ENCODE data around the gene PIGV. TPM values are rescaled to one million over a fixed set of nuclear protein-coding genes. Genes with fewer than 3 reads are reported as not detected.

Gene PIGV
- total RNA-seq, 1 experiment from 2014 or later = 15.7 TPM

DNA sequence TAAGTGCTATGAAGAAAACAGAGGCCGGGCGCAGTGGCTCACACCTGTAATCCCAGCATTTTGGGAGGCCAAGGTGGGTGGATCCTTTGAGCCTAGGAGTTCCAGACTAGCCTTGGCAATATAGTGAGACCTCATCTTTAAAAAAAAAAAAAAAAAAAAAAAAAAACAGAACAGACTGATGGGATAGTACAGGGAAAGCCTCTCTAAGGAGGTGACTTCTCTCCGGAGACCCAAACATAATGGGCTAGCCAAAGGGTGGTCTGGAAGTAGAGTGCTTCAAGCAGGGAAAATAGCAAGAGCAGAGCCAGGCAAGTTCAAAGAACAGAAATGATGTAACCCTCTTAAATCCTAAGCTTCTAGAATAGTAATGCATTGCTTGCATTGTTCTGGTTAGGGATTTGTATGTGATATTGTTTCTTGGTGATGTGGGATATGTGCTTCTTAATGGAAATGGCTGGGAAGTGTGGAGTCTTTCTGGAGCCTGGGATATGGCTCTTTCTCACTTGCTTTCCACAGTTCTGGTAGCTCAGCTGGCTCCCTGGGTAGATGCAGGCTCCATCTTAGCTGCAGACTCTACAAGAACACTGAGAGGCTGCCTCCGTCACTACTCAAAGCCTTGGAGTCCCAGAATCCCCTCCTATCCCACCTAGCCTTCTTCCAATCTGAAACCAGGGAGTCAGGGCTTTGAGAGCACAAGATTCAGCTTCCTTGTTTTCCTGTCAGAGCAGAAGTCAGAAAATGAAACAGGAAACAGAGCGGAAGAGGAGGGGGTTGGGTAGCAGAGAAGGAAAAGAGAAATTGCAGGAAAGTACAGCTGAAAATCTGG lies 1.9 kb upstream of the PIGV start:
- H4K20me1 ChIP-seq (ENCODE audit: insufficient read depth, low read depth, low read length) = no peaks in the 10 kb centered on the region
- peak overlapping the region; percentile 82 for H3K4me2 ChIP-seq (ENCODE audit: low read depth, low read length, poor library complexity, severe bottlenecking)
- H3K27ac ChIP-seq (ENCODE audit: low read length) = peak overlapping the region; percentile 95
- peak; percentile 63 for DNase-seq
- no peaks in the 10 kb centered on the region for H3K9me3 ChIP-seq (ENCODE audit: low read length)
- no peaks in the 10 kb centered on the region for H3K27me3 ChIP-seq (ENCODE audit: low read length)
- peak overlapping the region; percentile 92 for H3K9ac ChIP-seq (ENCODE audit: low read length)
- H3K4me1 ChIP-seq (ENCODE audit: low read length) = peaks cover 65% of the 10 kb centered on the region
- H3K9me2 ChIP-seq (replicated peaks; ENCODE audit: insufficient read depth, low read length) = no peaks in the 10 kb centered on the region
- peak overlapping the region; percentile 86 for H3K4me3 ChIP-seq (ENCODE audit: low read length)
- no peaks in the 10 kb centered on the region; the same call in 1 of the 2 replicates for H3K79me2 ChIP-seq (ENCODE audit: low read length)
- H3K36me3 ChIP-seq (ENCODE audit: insufficient read depth, low read length) = peaks cover 18% of the 10 kb centered on the region; the same call in 1 of the 2 replicates
- no peak overlapping the region for H2AFZ ChIP-seq (ENCODE audit: low read length)

DNA sequence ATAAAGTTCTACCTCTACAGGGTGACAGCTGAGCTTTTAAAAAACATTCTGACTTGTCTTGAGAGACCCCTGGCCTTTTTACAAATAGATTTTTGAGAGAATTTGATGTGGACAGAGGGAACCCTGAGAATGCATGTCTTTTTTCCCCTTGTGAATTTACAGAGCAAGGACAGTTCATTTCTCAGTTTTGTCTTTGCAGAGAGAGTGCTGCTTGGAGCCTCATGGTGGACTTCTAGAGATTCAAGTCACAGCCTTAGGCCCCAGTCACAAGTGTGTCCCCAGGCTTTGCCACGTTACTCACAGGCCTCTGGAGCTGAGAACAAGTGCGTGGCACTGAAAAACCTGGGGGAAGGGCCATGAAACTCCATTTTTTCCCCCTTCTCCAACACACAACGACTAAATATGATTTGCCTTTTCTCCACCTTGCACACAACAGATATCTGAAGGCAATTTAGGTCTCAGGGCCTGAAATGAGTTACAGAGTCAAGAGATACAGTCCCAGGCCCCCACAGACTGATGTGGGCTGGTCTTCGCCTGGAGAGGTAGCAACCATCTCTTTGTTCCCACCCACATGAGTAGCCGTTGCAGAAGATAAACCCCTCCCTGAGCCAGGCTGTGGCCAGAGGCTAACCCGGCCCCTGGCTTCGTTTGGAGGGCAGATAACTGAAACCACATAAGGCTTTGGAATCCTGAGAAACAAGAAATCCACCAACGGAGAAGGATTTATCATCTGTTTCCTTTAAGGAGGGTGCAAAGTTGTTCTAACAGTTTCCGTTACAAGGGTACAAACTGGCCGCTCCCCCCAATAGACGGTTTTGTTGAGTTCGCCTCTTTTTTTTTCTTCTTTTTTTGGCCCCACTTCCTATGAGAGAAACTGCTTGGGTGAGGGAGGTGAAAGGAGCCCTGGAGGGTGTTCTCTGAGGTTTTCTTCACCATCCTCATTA lies 1.0 kb upstream of the PIGV start:
- Histone ChIP-seq H2AFZ (ENCODE audit: low read length) (peak overlapping the region; percentile 38; the same call in 1 of the 2 replicates), H3K4me3 (ENCODE audit: low read length) (peak overlapping the region; percentile 86), H3K4me1 (ENCODE audit: low read length) (peaks cover 65% of the 10 kb centered on the region), H3K36me3 (ENCODE audit: insufficient read depth, low read length) (peaks cover 10% of the 10 kb centered on the region; the same call in 1 of the 2 replicates), H3K27ac (ENCODE audit: low read length) (peak overlapping the region; percentile 95), H3K27me3 (ENCODE audit: low read length) (no peaks in the 10 kb centered on the region), H3K79me2 (ENCODE audit: low read length) (no peaks in the 10 kb centered on the region; the same call in 1 of the 2 replicates), H3K9ac (ENCODE audit: low read length) (peak overlapping the region; percentile 92), H3K9me3 (ENCODE audit: low read length) (no peaks in the 10 kb centered on the region), H3K4me2 (ENCODE audit: low read depth, low read length, poor library complexity, severe bottlenecking) (peak overlapping the region; percentile 82), H4K20me1 (ENCODE audit: insufficient read depth, low read depth, low read length) (no peaks in the 10 kb centered on the region), H3K9me2 (replicated peaks; ENCODE audit: insufficient read depth, low read length) (no peaks in the 10 kb centered on the region)
- peak; percentile 81 for DNase-seq

DNA sequence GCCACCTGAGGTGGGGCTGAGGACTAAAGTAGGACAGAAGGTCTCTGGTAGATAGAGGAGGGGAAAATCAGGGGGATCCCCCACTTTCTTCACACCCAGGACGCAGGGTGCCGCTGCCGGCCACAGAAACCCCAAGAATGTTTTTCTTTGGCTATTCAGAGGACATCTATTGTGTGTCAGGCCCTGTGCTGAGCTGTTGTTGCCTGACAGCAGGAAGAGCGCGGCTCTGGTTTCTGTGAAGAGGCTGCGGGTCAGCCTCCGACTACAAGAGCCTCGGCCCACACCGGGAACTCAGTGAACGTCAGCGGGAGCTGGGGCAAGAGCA lies 407 bp upstream of the PIGV start:
- no peaks in the 10 kb centered on the region for H3K27me3 ChIP-seq (ENCODE audit: low read length)
- no peaks in the 10 kb centered on the region for H3K9me2 ChIP-seq (replicated peaks; ENCODE audit: insufficient read depth, low read length)
- no peak for DNase-seq
- no peaks in the 10 kb centered on the region for H4K20me1 ChIP-seq (ENCODE audit: insufficient read depth, low read depth, low read length)
- H3K36me3 ChIP-seq (ENCODE audit: insufficient read depth, low read length) = peaks cover 5% of the 10 kb centered on the region; the same call in 1 of the 2 replicates
- peaks cover 65% of the 10 kb centered on the region for H3K4me1 ChIP-seq (ENCODE audit: low read length)
- H3K9ac ChIP-seq (ENCODE audit: low read length) = peak overlapping the region; percentile 92
- peak overlapping the region; percentile 82 for H3K4me2 ChIP-seq (ENCODE audit: low read depth, low read length, poor library complexity, severe bottlenecking)
- H3K79me2 ChIP-seq (ENCODE audit: low read length) = no peaks in the 10 kb centered on the region; the same call in 1 of the 2 replicates
- no peaks in the 10 kb centered on the region for H3K9me3 ChIP-seq (ENCODE audit: low read length)
- peak overlapping the region; percentile 95 for H3K27ac ChIP-seq (ENCODE audit: low read length)
- H3K4me3 ChIP-seq (ENCODE audit: low read length) = peak overlapping the region; percentile 86
- peak overlapping the region; percentile 38; the same call in 1 of the 2 replicates for H2AFZ ChIP-seq (ENCODE audit: low read length)

DNA sequence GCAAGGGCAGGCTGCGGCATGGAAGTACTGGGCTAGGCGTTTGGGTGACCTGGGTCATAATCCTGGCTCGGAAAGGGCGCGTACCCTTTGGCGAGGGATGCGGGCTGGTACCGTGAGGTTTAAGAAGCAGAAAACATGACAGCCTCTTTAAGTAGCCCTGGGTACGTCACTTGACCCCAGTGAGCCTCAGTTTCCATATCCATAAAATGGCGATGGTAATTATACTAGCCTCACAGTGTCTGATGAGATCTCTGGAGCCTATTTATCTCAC lies 700 bp downstream of the PIGV start:
- Histone ChIP-seq H3K9me2 (replicated peaks; ENCODE audit: insufficient read depth, low read length) (no peaks in the 10 kb centered on the region), H3K9me3 (ENCODE audit: low read length) (no peaks in the 10 kb centered on the region), H3K36me3 (ENCODE audit: insufficient read depth, low read length) (no peaks in the 10 kb centered on the region), H3K4me3 (ENCODE audit: low read length) (peak overlapping the region; percentile 86), H2AFZ (ENCODE audit: low read length) (no peak overlapping the region), H3K4me1 (ENCODE audit: low read length) (peaks cover 55% of the 10 kb centered on the region), H3K9ac (ENCODE audit: low read length) (peak overlapping the region; percentile 92), H3K4me2 (ENCODE audit: low read depth, low read length, poor library complexity, severe bottlenecking) (peak overlapping the region; percentile 82), H3K27ac (ENCODE audit: low read length) (peak overlapping the region; percentile 95), H3K27me3 (ENCODE audit: low read length) (no peaks in the 10 kb centered on the region), H3K79me2 (ENCODE audit: low read length) (no peaks in the 10 kb centered on the region; the same call in 1 of the 2 replicates), H4K20me1 (ENCODE audit: insufficient read depth, low read depth, low read length) (no peaks in the 10 kb centered on the region)
- DNase-seq = no peak

DNA sequence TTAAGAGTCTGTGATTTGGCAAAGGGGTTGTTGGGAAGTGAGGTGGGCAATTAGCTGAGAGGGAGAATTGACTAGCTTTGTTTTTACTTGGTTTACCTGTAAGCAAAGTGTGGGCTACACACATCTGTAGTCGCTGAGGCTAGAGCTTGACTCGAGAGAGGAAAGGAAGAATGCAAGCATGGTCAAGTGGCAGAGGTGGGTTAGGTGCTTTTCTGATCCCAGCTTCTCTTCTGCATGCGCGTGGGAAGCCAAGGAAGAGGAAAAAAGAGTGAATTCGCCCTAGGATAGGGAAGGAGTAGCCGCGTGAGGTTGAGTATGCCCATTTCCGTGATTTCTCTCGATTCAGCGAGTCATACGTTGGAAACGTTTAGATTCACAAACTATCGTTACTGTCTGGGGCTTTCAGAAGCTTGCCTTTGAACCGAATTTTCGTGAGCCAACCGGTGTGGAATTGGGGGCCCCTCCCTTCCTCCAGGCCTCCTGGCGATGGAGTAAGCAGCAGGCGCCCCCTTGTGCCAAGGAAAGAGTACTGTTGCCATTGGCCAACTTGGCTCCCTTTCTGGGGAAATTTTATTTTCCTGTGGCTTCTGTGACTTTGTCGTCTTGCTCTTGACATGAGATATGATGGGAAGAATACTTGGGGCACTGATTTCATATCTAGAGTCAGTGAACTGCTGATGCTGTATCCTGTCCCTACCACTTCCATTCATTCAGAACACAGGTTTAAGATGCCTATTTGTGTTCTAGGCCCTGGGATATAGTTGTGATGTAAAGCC lies 1.3 kb downstream of the PIGV start:
- Histone ChIP-seq H3K9me2 (replicated peaks; ENCODE audit: insufficient read depth, low read length) (no peaks in the 10 kb centered on the region), H3K4me3 (ENCODE audit: low read length) (peak overlapping the region; percentile 86), H3K27ac (ENCODE audit: low read length) (peak overlapping the region; percentile 95), H3K9ac (ENCODE audit: low read length) (peak overlapping the region; percentile 92), H3K4me2 (ENCODE audit: low read depth, low read length, poor library complexity, severe bottlenecking) (peak overlapping the region; percentile 82), H3K4me1 (ENCODE audit: low read length) (peaks cover 49% of the 10 kb centered on the region), H3K36me3 (ENCODE audit: insufficient read depth, low read length) (no peaks in the 10 kb centered on the region), H3K27me3 (ENCODE audit: low read length) (no peaks in the 10 kb centered on the region), H4K20me1 (ENCODE audit: insufficient read depth, low read depth, low read length) (no peaks in the 10 kb centered on the region), H2AFZ (ENCODE audit: low read length) (no peak overlapping the region), H3K79me2 (ENCODE audit: low read length) (no peaks in the 10 kb centered on the region; the same call in 1 of the 2 replicates), H3K9me3 (ENCODE audit: low read length) (no peaks in the 10 kb centered on the region)
- DNase-seq = peak; percentile 96

DNA sequence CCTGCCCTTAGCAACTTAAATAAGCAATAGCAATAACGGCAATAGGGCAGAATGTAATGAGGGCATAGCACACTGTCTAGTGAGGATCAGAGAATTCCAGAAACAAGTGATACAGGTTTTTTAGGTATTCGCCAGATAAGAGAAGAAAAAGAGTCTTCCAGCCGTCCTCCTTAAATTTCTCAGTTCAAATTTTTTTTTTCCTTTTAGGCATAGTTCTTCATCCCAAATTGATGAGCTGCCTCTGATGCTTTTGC lies 1.8 kb downstream of the PIGV start:
- Histone ChIP-seq H3K27ac (ENCODE audit: low read length) (no peak overlapping the region), H4K20me1 (ENCODE audit: insufficient read depth, low read depth, low read length) (no peaks in the 10 kb centered on the region), H3K4me3 (ENCODE audit: low read length) (no peak overlapping the region; the same call in 1 of the 2 replicates), H3K4me2 (ENCODE audit: low read depth, low read length, poor library complexity, severe bottlenecking) (peak overlapping the region; percentile 82), H3K4me1 (ENCODE audit: low read length) (peaks cover 44% of the 10 kb centered on the region), H3K79me2 (ENCODE audit: low read length) (no peaks in the 10 kb centered on the region; the same call in 1 of the 2 replicates), H3K9ac (ENCODE audit: low read length) (no peak overlapping the region), H3K9me3 (ENCODE audit: low read length) (no peaks in the 10 kb centered on the region), H3K27me3 (ENCODE audit: low read length) (no peaks in the 10 kb centered on the region), H3K36me3 (ENCODE audit: insufficient read depth, low read length) (no peaks in the 10 kb centered on the region), H3K9me2 (replicated peaks; ENCODE audit: insufficient read depth, low read length) (no peaks in the 10 kb centered on the region), H2AFZ (ENCODE audit: low read length) (no peak overlapping the region)
- no peak for DNase-seq

DNA sequence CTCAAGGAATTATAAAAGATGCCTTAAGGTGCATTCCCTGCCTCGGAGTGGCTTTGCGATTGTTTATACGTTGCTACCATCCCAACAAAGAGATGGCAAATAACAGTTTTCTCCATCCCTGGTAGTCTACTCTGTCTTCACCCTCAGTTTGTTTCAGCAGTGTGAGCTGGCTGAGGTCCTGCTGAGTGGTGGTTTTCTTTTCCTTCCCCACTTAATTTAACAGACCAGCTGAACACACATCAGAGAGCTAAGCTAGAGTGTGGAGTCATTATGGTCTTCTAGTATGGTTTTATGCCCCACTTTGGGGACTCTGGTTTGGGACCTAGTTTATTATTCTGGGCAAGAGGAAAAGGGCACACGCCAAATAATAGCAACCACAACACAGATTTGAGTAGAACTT lies 2.2 kb downstream of the PIGV start:
- Histone ChIP-seq H3K4me3 (ENCODE audit: low read length) (no peak overlapping the region), H3K9me3 (ENCODE audit: low read length) (no peaks in the 10 kb centered on the region), H3K9me2 (replicated peaks; ENCODE audit: insufficient read depth, low read length) (no peaks in the 10 kb centered on the region), H3K79me2 (ENCODE audit: low read length) (no peaks in the 10 kb centered on the region; the same call in 1 of the 2 replicates), H3K27ac (ENCODE audit: low read length) (no peak overlapping the region), H4K20me1 (ENCODE audit: insufficient read depth, low read depth, low read length) (no peaks in the 10 kb centered on the region), H3K27me3 (ENCODE audit: low read length) (no peaks in the 10 kb centered on the region), H3K9ac (ENCODE audit: low read length) (no peak overlapping the region), H3K36me3 (ENCODE audit: insufficient read depth, low read length) (no peaks in the 10 kb centered on the region), H3K4me2 (ENCODE audit: low read depth, low read length, poor library complexity, severe bottlenecking) (no peak overlapping the region), H3K4me1 (ENCODE audit: low read length) (peaks cover 40% of the 10 kb centered on the region), H2AFZ (ENCODE audit: low read length) (no peak overlapping the region)
- no peak for DNase-seq
